HG02885 (cell line): ENCODE measurements around the gene GSTO2.

Source experiments
- ATAC-seq: cut with Tn5 transposase; IDR thresholded peaks from one replicate; pipeline ENCODE4 v1.9.1; 2021; ENCODE audit warnings: mild to moderate bottlenecking; ENCODE audit not compliant: unreplicated experiment, poor library complexity

The GSTO2 gene

DNA sequence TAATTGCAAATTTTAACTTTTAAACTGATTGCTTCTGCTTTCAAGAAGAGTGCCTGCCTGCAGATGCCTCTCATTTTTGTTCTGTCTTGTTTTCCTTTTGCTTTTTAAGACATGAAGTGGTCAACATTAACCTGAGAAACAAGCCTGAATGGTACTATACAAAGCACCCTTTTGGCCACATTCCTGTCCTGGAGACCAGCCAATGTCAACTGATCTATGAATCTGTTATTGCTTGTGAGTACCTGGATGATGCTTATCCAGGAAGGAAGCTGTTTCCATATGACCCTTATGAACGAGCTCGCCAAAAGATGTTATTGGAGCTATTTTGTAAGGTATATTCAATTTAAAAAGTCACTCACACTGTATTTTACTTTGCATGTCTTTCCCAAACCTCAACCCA lies 8.8 kb downstream of the GSTO2 start:
- no peak for ATAC-seq

DNA sequence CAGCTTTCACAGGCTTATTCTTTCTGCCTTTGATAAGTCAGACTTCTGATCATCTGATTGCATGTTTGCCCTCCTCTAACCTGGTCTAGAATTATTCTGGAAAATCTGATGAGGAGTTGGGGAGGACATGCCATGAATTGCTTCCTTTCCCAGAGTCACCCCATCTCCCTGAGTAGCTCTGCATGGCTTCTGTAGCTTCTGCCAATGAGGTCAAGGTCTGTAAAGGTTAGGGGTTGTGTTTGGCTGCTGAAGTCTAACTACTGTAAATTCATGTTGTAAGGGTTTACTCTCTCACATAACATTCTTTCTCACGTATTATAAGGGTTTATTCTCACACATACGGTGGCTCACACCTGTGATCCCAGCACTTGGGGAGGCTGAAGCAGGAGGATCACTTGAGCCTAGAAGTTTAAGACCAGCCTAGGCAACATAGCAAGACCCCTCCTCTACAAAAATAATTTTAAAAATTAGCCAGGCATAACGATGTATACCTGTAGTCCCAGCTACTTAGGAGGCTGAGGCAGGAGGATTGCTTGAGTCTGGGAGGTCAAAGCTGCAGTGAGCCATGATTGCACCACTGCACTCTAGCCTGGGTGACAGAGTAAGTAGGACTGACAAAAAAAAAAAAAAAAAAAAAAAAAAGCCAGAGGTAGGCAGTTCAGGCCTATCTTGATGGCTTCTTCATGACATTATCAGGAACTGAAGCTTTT lies 10.7 kb downstream of the GSTO2 start:
- ATAC-seq = no peak

DNA sequence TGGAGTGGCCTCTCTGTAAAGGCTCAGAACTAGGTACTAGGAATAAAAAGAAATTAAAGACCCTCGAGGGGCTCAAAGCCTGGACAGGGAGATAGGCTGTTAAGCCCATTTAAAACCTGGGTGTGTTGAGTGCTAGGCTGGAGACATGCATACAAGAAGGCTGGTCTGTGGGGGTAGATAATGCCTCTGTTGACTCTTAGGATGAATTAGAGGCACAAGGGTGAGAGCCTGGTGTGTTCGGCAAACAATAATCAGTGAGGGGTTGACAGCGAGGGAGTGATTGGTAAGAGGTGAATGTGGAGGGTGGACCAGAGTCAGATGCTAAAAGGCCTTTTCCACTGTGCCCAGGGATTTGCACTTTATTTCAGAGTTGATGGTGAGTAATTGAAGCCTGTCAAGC lies 12.7 kb downstream of the GSTO2 start:
- no peak for ATAC-seq

DNA sequence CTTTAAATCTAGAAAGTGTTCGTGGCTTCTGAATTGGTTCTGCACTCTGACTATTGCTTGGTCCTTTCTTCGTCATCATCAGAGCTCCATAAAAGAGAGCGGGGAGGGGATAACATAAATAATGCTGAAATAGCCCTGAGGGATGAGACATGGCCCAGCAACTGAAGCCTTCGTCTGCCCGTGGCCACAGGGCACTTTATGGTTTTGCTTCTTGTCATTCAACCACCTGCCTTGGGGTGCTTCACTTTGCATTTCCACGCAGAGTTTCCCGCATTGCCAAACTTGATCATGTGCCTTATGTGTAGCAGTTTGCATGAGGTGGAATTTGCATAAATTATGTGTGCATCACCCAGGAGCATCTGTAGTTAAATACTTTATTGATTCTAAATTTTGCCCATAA lies 15.9 kb downstream of the GSTO2 start:
- no peak for ATAC-seq

DNA sequence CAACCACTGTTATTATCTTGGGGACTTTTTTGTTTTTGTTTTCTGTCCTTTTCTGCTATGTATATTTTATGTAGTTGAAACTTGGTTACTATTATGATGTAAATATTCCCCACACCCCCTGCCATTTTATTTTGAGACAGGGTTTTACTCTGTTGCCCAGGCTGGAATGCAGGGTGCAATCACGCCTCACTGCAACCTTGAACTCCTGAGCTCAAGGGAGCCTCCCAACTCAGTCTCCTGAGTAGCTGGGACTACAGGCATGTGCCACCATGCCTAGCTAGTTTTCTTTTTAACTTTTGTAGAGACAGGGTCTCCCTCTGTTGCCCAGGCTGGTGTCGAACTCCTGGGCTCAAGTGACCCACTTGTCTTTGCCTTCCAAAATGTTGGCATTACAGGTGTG lies 18.0 kb downstream of the GSTO2 start:
- no peak for ATAC-seq

DNA sequence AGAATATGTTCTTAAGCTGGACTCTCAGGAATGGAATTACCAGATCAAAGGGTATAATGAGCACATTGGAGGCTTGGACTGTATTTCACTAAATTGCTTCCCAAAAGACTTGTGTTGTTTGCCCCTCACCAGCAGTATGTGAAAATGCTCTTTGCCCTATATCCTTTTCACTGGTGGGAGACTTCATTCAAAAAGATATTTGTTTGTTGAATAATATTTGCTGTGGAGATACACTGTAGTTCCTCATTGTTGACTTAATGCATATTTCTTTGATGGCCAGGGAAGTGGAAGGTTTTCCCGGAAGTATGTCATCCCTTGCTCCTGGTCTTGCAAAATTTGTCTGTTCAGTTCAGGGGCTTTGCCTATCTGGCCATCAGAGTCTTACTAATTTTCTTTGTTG lies 19.4 kb downstream of the GSTO2 start:
- no peak for ATAC-seq

DNA sequence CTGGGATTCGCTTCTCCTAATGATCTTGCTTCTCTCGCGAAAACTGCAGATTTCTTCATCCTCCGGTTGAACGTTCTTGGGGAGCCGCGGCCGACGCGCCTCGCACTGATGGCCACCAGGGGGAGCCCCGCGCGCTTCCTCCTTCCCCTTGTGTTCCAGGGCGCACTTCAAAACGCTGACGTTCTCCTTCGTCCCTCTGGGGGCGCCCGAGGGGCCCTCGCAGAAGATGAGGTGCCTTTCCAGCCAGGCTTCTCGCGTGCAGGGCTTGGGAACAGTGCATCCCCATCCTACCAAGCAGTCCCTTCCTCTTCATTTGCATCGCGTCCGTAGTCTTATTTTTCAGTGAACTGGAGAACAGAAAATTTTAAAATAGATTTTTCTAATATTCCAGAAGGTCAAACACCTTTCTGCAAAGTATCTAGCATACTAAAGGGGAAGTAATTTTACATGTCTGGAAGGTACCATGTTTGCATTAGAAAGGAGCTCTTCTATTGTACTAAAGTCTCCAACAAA lies 22.5 kb downstream of the GSTO2 start:
- ATAC-seq = peak; percentile 100

DNA sequence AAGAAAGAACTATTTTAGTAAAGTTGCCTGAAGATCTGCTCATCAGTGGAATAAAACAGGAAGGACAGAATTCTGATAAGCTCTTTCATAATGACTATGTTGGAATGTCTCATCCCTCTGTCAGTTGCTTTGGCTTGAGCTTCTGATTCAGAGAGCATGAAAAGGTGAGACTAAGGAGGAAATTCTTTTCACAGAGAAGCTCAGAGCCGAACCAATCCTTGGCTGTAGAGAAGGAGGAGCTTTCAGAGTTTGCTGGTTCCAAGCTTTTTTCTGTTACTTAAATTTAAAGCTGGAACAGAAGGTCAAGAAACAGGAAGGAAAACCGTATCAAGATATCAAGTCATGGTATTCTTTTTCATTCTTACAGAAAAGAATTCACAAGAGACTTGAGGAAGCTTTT lies 24.0 kb downstream of the GSTO2 start:
- no peak for ATAC-seq

DNA sequence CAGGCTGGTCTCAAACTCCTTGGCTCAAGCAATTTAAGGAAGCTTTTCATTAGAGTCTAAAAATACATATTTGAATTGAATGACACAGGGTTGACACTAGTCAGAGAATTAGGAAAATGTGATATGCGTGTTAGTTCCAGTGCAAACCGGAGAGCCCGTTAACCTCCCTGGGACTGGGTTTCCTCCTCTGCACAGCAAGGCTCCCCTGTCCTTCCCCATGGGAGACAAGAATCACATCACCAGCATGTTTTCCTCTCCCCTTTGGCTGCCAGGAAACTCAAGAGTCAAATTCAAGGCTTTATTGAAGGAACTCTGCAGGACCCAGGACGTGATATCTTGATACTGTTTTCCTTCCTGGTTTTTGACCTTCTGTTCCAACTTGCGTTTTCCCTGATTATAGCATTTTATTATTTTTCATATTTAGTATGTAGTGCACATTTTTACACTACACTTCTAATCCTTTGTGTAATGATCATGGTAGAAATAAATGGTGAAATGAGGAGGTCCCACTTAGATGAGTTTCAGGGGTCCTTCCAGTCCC lies 24.9 kb downstream of the GSTO2 start:
- ATAC-seq = no peak

DNA sequence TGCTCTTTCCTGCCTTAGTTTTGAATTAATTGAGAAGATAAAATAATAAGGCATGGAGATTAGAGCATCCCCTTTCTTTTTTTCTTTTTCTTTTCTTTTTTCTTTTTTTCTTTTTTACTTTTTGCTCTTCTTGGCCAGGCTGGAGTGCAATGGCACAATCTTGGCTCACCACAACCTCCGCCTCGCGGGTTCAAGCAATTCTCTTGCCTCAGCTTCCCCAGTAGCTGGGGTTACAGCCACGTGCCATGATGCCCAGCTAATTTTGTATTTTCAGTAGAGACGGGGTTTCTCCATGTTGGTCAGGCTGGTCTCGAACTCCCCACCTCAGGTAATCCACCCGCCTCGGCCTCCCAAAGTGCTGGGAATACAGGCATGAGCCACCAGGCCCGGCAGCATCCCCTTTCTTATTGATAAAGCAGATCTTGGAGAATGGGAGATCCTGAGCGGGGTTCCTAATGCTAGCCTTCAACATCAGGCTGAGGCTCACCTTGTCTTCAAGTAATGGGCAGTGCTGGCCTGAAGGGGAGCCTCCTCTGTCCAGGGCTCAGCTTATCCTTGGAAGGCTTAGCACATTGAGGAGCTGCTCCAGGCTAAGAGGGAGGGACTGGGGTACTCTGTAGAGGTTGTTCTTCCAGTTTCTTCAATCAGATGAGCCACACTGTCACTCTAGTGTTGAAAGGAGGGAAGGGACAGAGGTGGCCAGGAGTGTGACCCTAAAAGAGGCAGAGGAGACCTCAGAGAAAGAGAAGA lies 27.9 kb downstream of the GSTO2 start:
- no peak for ATAC-seq

DNA sequence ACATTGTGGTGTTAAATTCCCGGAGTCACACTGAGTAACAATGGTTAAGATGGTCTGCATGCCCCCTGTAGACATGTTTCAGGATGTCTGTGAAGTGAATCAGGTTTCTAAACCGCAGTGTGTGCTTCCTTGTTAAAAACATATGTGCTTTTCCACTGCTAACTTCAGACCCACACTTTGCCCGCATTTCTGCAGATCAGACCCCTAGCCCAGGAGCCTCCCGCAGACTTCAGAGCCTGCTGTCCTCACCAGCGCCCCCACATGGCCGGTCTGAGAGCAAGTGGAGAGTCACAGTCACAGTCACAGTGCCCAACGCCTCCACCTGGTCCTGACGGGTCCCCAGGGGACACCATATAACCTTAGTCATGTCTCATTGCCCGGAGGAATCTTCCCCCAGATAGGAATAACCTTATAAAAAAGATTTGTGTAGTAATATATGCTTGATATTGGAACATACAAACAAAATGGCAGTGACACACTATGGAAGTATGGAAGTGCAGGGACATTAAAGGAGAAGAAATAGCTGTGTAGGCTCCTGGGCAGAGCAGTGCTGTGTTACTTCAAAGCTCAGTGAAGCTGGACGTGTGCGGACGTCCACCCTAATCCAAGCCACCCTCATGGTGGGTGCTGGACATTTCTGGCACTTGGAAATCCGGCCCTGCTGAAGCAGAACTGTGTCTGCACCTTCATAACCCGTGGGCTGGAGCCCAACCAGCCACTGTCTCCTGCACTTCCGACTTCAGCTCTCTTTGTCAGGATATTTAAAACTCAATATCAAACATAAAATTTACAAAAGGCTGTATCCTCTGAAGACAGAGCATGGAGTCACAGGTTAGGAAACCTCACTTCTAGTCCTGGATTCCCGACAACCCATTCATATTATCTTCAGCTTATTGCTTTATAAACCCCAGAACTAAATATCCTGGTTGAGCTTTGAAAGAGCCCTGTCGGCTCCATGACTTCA lies 29.0 kb downstream of the GSTO2 start:
- ATAC-seq = no peak

DNA sequence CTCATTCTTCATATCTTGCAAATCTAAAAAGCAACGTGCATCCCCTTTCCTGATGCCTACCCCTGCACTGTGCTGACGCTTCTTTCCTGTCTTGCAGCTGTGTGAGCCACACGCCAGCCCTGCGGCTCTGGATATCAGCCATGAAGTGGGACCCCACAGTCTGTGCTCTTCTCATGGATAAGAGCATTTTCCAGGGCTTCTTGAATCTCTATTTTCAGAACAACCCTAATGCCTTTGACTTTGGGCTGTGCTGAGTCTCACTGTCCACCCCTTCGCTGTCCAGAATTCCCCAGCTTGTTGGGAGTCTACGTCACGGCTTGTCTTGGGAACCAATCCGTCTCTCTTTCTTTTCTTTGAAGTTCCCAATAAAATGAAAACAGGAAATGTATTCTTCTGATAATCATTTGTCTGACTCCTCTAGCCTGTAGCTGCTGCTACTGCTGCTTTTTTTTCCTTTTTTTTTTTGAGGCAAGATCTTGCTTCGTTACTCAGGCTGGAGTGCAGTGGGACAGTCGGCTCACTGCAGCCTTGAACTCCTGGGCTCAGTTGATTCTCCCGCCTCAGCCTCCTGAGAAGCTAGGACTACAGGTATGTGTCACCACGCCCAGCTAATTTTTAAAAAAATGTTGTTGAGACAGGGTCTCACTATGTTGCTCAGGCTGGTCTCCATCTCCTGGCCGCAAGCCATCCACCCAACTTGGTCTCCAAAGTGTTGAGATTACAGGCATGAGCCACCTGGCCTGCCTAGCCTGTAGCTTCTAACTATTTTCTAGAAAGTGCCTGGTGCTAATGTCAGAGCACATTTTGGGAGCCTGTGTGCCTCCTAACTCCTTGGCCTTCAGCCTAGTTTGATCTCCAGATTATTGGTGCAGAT lies 30.3 kb downstream of the GSTO2 start:
- no peak for ATAC-seq

DNA sequence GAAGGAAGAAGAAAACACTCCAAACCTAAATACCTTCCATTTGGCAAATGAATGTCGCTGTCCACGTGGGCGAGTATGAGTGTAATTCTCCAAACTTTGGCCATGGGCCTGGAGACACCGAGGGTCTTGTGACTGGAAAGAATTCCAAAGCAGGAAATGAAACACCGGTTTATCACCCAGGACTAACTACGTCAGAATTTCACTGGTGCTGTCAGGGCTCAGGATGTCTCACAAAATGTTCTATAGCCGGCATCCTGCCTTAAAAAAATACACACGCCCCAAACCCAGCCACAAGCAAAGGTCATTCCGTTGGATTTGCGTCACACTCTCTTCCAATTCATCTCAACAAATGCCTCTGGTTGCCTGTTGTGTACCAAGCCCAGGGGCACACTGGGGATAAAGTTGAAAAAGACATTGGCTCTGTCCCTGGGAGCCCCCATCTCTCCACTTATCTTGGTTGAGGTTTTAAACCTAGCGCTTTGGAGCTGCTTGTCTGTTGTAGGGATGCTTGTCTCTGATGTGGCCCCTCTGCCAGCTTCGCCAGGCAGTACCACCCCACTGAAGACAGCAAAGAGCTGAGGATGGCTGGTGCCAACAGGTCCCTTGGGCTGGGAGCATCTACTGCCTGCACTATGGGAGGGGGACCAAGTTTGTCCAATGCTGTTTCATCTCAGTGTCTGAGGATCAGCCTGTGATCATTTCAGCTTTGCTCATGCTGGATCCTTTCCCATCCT lies 31.2 kb downstream of the GSTO2 start:
- ATAC-seq = no peak

DNA sequence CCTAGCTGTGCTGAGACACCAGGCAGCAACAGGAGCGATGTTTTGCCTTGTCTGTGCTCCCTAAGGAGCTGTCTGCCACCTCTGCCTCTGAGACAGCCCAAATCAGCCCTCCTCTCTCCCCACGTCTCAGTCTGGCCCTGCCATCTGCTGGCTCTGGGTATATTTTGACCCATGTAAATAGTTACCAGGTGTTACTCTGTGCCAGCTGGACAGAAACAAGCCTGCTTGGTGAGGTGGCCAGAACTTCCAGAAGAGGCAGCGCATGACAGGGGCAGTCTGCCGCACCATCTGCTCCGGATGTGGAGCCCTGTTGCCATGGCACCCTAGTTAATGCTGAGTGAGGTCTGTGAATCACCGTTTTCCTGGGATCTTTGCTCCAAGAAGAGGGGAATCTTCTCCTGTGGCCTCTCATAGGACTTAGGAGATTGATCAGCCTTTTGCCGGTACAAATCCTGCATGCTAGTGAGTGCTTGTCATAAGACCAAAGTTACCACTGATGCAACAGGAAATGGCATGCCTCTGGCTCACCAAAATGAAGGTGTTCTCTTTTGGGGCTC lies 31.8 kb downstream of the GSTO2 start:
- no peak for ATAC-seq

DNA sequence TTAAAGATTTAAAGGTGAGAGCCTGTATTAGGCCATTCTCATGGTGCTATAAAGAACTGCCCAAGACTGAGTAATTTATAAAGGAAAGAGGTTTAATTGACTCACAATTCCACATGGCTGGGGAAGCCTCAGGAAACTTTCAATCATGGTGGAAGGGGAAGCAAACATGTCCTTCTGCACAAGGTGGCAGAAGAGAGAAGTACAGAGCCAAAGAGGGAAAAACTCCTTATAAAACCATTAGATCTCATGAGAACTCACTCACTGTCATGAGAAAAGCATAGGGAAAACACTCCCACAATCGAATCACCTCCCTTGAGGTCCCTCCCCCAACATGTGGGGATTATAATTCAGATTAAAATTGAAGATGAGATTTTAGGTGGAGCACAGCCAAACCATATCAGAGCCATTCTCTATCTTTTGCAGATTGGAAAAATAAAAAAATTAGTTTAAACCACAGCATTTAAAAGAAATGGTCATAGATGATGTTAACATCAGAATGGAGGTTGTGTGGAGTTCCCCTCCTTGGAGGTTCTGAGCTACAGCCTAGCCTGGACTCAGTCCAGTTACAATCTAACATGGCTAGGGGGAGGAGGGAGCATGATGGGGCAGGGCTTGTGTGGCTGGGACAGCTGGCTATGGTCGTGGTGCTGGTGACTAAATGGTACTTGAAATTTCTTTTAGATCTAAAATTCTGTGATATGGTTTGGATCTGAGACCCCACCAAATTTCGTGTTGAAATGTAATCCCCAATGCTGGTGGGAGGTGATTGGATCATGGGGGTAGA lies 33.1 kb downstream of the GSTO2 start:
- no peak for ATAC-seq

DNA sequence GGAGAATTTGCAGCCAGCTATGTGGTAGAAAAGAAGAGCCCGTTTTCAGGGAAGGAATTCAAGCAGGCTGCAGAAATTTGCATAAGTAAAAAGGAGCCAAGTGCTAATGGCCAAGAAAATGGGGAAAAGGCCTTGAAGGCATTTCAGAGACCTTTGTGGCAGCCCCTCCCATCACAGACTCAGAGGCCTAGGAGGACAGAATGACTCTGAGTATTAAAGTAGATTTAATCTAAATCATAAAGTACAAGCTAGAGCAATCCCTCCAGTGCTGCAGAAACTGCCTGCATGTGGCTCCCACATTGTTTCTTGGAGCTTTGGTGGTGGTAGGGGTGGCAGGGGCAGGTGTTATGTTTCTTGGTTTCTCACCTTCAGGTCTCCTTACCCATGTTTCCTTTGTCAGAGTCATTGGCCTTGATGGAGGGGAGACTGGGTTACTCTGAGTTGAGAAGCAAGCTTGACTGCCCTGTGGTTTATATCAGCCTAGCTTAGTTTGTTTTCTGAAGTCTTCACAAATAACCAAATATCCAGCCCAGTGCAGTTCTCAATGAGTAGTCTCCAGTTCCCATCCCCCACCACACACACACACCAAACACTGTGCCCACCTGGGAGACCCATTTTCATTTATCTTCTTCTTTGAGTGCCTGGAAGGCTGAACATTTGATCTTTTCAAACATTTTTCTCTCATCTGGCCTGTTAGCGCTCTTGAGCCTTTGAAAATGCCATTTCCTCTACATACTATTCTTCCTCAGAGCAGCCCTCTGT lies 34.8 kb downstream of the GSTO2 start:
- ATAC-seq = no peak

DNA sequence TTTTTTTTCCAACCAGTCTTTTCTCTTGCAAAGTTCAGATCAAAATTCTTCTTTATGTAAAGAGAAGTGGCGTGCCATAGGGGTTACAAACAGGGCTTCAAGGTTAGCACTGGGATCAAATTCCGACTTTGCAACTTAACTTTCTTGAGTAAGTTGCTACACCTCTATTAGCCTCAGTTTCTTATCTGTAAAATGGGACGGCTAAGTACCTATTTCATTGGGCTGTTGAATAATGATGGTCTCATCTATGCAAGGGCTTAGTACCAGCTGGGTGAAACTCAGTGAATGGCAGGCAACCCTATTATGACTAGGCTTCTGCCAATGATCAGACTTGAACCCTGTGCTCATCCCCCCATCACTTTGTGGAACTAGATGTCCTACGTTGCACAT lies 35.4 kb downstream of the GSTO2 start:
- ATAC-seq = no peak
